ENCODE results near the gene ATXN7.
A peak's percentile ranks its signal among the peaks of the same experiment; 100 is the strongest.

ATXN7 gene

DNA sequence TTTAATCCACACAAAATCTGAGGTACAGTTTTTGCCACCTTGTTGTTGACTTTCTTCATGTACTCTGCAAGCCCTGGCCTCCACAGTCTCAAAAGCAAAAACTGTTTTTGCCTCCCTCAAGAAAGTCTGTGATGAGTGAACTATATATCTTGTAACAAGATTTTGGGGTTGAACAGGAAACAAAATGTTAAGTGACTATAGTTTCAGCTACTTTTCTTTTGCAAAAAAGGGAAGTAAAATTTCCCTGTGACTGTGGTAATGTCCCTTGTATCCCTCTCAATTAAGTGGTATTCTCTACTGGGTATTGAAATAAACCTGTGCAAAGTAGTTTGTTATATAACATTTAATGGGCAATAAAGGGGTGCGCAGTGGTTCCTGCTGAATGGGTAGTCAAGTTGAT is 69.8 kb downstream of the ATXN7 start:
- no peak overlapping the region for H3K4me3 ChIP-seq (replicated peaks; ENCODE audit: low read depth, low read length)
- no peak for DNase-seq (ENCODE audit: low read depth)
- TF ChIP-seq, protein P1, sequence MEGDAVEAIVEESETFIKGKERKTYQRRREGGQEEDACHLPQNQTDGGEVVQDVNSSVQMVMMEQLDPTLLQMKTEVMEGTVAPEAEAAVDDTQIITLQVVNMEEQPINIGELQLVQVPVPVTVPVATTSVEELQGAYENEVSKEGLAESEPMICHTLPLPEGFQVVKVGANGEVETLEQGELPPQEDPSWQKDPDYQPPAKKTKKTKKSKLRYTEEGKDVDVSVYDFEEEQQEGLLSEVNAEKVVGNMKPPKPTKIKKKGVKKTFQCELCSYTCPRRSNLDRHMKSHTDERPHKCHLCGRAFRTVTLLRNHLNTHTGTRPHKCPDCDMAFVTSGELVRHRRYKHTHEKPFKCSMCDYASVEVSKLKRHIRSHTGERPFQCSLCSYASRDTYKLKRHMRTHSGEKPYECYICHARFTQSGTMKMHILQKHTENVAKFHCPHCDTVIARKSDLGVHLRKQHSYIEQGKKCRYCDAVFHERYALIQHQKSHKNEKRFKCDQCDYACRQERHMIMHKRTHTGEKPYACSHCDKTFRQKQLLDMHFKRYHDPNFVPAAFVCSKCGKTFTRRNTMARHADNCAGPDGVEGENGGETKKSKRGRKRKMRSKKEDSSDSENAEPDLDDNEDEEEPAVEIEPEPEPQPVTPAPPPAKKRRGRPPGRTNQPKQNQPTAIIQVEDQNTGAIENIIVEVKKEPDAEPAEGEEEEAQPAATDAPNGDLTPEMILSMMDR (IDR thresholded peaks at IDR 0.05; ENCODE audit: low read length, missing control alignments), result no peak

DNA sequence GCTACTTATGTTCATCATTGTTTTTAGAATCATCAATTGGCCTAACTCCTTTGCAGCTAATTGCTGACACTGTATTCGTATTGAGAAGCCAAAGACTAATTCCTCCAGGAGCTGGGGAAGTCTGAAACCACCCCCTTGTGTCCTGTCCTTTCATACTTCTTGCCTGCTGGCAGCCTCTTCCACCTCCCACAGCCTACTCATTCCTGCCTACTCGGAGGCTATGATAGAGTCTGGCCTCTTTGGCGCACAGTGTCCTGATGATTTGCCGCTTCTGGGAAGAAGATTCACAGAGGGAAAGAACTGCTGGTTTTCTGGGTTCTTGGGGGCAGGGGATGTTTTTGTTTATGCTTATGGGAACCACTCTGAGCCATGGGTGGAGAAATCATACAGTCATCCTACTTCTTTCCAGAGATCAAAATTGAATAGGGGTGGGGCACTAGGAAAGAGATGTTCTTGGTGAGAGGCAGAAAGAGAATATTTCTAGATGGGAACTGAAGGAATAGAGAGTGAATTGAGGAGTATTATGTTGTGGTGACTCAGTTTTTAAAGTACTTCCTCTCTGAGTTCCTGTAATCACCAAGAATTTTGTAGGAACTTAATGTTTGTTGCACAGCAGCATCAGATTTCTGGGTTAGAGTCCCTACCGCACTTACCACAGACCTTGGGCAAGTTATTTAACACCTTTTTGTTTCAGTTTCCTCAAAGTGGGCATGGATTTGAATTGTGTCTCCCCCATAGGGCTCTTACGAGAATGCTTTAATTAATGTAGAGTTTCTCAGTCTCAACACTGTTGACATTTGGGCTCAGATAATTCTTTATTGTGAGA is 70.6 kb downstream of the ATXN7 start:
- DNase-seq (ENCODE audit: low read depth), result no peak
- no peak overlapping the region for H3K4me3 ChIP-seq (replicated peaks; ENCODE audit: low read depth, low read length)
- TF ChIP-seq, protein P1 (IDR thresholded peaks at IDR 0.05; ENCODE audit: low read length, missing control alignments), result no peak

DNA sequence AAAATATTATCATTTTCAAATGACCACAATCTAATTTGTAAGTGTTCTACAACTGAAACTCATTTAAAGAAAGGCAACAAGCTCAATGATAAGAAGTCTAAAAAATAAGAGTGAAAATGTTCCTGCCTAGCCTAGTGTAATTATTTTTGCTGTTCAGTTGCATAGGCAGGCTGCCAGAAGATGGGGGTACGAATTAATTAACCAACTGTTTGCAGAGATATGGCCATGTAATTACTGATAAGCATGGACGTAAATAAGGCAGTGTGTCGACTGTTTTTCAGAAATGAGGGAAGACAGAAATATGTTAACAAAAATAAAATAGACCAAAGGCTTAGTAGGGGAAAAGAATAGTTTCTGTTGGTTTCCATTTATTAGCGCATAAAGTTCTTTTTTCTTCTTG is 73.3 kb downstream of the ATXN7 start:
- H3K4me3 ChIP-seq (replicated peaks; ENCODE audit: low read depth, low read length), result no peak overlapping the region
- no peak for DNase-seq (ENCODE audit: low read depth)
- TF ChIP-seq, protein P1 (IDR thresholded peaks at IDR 0.05; ENCODE audit: low read length, missing control alignments), result no peak

DNA sequence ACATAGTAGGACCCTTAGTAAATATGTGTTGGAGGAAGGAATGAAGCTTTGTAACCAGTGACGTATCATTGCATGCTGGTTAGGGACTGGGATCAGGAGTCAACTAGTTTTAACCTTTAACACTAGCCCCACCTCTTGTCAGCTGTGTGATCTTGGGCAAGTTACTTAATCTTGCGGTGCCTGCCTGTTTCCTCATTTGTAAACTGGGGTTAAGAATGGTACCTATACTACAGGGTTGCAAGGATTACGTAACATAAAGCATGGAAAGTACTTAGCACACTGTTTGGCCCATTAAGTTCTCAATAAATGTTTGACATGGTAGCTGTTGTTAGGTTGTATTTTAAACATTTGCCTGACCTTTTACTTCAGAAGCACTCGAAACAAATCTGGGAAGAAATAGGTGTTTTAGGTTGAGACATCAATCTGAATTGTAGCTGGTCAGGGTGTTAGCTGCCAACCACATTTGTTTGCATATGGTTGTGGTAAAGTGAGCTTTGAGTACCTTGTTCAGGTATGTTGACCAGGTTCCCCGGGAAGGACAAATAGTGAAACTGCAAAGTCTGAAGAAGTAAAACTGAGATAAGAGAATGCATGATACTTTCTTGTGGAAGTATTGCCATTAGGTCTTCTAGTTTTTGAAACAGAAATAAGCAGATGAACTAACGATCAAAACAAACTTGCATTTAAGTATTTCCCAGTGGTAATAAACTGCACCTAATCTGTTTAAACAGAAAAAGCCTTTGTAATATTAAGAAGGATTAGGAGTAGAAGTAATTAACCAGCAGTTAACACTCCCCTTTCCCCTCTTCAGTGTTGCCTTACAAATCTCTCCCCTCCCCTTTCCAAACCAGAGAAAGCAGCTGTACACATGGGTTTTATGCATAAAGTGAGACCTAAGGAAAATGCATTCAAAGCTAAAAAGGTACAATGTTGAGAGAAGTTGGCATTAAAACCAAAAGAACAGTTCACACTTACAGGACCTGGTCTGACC is 74.3 kb downstream of the ATXN7 start:
- H3K4me3 ChIP-seq (replicated peaks; ENCODE audit: low read depth, low read length), result no peak overlapping the region
- DNase-seq (ENCODE audit: low read depth), result no peak
- TF ChIP-seq, protein P1 (IDR thresholded peaks at IDR 0.05; ENCODE audit: low read length, missing control alignments), result no peak

DNA sequence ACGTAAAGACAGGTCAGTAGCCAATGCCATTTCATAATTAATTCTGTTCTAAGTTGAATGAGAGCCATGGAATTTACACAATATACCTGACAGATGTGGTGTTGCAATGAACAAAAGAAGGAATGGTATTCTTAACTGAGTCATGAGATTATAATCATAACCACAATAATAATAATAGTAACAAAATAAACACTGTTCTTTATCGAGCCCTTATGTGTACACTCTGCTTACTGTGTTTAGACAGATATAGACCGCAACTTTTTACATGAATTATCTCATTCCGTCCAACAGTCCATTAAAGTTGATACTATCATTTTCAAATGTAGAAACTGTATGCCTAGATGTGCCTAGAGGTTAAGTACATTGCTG is 76.7 kb downstream of the ATXN7 start:
- TF ChIP-seq, protein P1 (IDR thresholded peaks at IDR 0.05; ENCODE audit: low read length, missing control alignments), result no peak
- H3K4me3 ChIP-seq (replicated peaks; ENCODE audit: low read depth, low read length), result no peak overlapping the region
- peak; percentile 82 for DNase-seq (ENCODE audit: low read depth)

DNA sequence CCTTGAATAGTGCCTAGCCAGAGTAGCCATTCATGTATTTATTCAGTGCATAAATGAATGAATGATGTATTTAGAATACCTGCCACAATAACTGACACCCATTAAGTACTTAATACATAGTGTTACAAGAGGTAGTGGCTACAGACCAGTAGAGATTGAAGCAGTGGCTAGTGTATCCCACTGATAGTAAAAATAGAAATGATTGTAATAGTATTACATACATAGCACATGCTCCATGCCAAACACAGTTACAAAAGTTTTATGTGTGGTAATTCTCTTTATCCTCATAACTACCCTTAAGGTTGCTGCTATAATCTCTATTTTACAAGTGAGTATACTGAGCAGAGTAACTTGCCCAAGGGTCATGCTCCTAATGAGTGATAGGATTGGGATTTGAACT is 78.9 kb downstream of the ATXN7 start:
- H3K4me3 ChIP-seq (replicated peaks; ENCODE audit: low read depth, low read length), result no peak overlapping the region

More for the DNA sequence above, 78.9 kb downstream of the ATXN7 start:
- DNase-seq (ENCODE audit: low read depth), result no peak
- TF ChIP-seq, protein P1 (IDR thresholded peaks at IDR 0.05; ENCODE audit: low read length, missing control alignments), result no peak
